ENCODE results near the gene TEC.
A peak's percentile ranks its signal among the peaks of the same experiment; 100 is the strongest.

The TEC gene

GRCh38 chr4:48275686-48276085 is 6.0 kb upstream of the TEC start:
- TF ChIP-seq TEAD4 (IDR thresholded peaks at IDR 0.05) (no peak), ZBTB7A (IDR thresholded peaks at IDR 0.05; ENCODE audit: low read depth) (no peak)

- TF ChIP-seq YY1 (IDR thresholded peaks at IDR 0.05; ENCODE audit: low read depth) (no peak), RAD21 (IDR thresholded peaks at IDR 0.05; ENCODE audit: low read depth) (peak; percentile 67)
Observed at GRCh38 chr4:48275247-48275646, 5.6 kb upstream of the TEC start.

GRCh38 chr4:48271626-48272025 is 2.0 kb upstream of the TEC start:
- TF ChIP-seq EP300 (IDR thresholded peaks at IDR 0.05; ENCODE audit: borderline replicate concordance) (no peak), TEAD4 (IDR thresholded peaks at IDR 0.05) (no peak), TCF12 (IDR thresholded peaks at IDR 0.05; ENCODE audit: low read depth) (no peak), FOXM1 (IDR thresholded peaks at IDR 0.05; ENCODE audit: borderline replicate concordance, low read depth) (no peak), RAD21 (IDR thresholded peaks at IDR 0.05; ENCODE audit: low read depth) (no peak), MAX (IDR thresholded peaks at IDR 0.05) (no peak), TAF1 (IDR thresholded peaks at IDR 0.05; ENCODE audit: low read depth) (no peak), REST (IDR thresholded peaks at IDR 0.05; ENCODE audit: low read depth) (no peak), ZBTB7A (IDR thresholded peaks at IDR 0.05; ENCODE audit: low read depth) (no peak), CEBPB (IDR thresholded peaks at IDR 0.05) (no peak), CREB1 (IDR thresholded peaks at IDR 0.05; ENCODE audit: low read depth) (no peak), USF1 (IDR thresholded peaks at IDR 0.05) (no peak), EGR1 (IDR thresholded peaks at IDR 0.05) (no peak), YY1 (IDR thresholded peaks at IDR 0.05; ENCODE audit: low read depth) (no peak), NFIC (IDR thresholded peaks at IDR 0.05) (no peak)

- TF ChIP-seq EGR1 (IDR thresholded peaks at IDR 0.05), result no peak
- TF ChIP-seq EP300 (IDR thresholded peaks at IDR 0.05; ENCODE audit: borderline replicate concordance), result no peak
- no peak for TF ChIP-seq TEAD4 (IDR thresholded peaks at IDR 0.05)
- no peak for TF ChIP-seq USF1 (IDR thresholded peaks at IDR 0.05)
Observed at GRCh38 chr4:48270951-48271473, 1.4 kb upstream of the TEC start.

- no peak for TF ChIP-seq YY1 (IDR thresholded peaks at IDR 0.05; ENCODE audit: low read depth)
- TF ChIP-seq NFIC (IDR thresholded peaks at IDR 0.05), result no peak
- TF ChIP-seq USF1 (IDR thresholded peaks at IDR 0.05), result no peak
- no peak for TF ChIP-seq TEAD4 (IDR thresholded peaks at IDR 0.05)
- no peak for TF ChIP-seq TAF1 (IDR thresholded peaks at IDR 0.05; ENCODE audit: low read depth)
- TF ChIP-seq TCF12 (IDR thresholded peaks at IDR 0.05; ENCODE audit: low read depth), result no peak
- TF ChIP-seq CEBPB (IDR thresholded peaks at IDR 0.05), result no peak
- TF ChIP-seq EGR1 (IDR thresholded peaks at IDR 0.05), result no peak
- TF ChIP-seq MAX (IDR thresholded peaks at IDR 0.05), result no peak
- no peak for TF ChIP-seq REST (IDR thresholded peaks at IDR 0.05; ENCODE audit: low read depth)
- TF ChIP-seq CREB1 (IDR thresholded peaks at IDR 0.05; ENCODE audit: low read depth), result no peak
- no peak for TF ChIP-seq EP300 (IDR thresholded peaks at IDR 0.05; ENCODE audit: borderline replicate concordance)
- TF ChIP-seq ZBTB7A (IDR thresholded peaks at IDR 0.05; ENCODE audit: low read depth), result no peak
- TF ChIP-seq FOXM1 (IDR thresholded peaks at IDR 0.05; ENCODE audit: borderline replicate concordance, low read depth), result no peak
Observed at GRCh38 chr4:48270523-48270897, 872 bp upstream of the TEC start.

GRCh38 chr4:48269861-48270522 is 354 bp upstream of the TEC start:
- TF ChIP-seq MAX (IDR thresholded peaks at IDR 0.05), result peak; percentile 56
- peak; percentile 61 for TF ChIP-seq TAF1 (IDR thresholded peaks at IDR 0.05; ENCODE audit: low read depth)
- peak; percentile 69 for TF ChIP-seq USF1 (IDR thresholded peaks at IDR 0.05)
- no peak for TF ChIP-seq FOXM1 (IDR thresholded peaks at IDR 0.05; ENCODE audit: borderline replicate concordance, low read depth)
- TF ChIP-seq REST (IDR thresholded peaks at IDR 0.05; ENCODE audit: low read depth), result no peak
- 0 out of 2 replicates have a peak, but pooled peaks have one; percentile 9 for TF ChIP-seq EP300 (IDR thresholded peaks at IDR 0.05; ENCODE audit: borderline replicate concordance)
- TF ChIP-seq TCF12 (IDR thresholded peaks at IDR 0.05; ENCODE audit: low read depth), result 0 out of 2 replicates have a peak, but pooled peaks have one; percentile 8
